Right ventricle myocardium superior (tissue), 1 donor: Measurements from ENCODE around the gene MGST3. TPM values are rescaled to one million over a fixed set of nuclear protein-coding genes. Genes with fewer than 3 reads are reported as not detected.
"Not testable (repeated sequence)": the region's sequence is repeated elsewhere in the genome, so short reads cannot be mapped to it uniquely, and the experiment has no call there.

Experiments used
- ATAC-seq: fragments of 200-7000 bp; cut with Tn5 transposase; one replicate; pipeline ENCODE4 v1.9.1; 2020; ENCODE audit warnings: mild to moderate bottlenecking; ENCODE audit not compliant: poor library complexity
- DNase-seq: peaks from one replicate; pipeline ENCODE4 v3.0.0-alpha.2; 2020
- intact Hi-C: fragments of 100-400 bp; cut with DNase I; formaldehyde crosslinking; loops from one replicate; pipeline ENCODE4 v1.11.2; 2022
- total RNA-seq: library from RNA; stranded (reverse); fragmentation: NEBNext Ultra II Directional; extraction: Animal tissue kit (Norgen Biotek cat#: 25700); gene quantifications from one replicate; pipeline ENCODE4 v1.2.1, GENCODE V29; 2021
- donor health status: DM: no; HTN: yes; CAD: no; lungs with severe emphysema.

The MGST3 gene
- total RNA-seq, 1 donor from 2014 or later, result 601 TPM

DNA sequence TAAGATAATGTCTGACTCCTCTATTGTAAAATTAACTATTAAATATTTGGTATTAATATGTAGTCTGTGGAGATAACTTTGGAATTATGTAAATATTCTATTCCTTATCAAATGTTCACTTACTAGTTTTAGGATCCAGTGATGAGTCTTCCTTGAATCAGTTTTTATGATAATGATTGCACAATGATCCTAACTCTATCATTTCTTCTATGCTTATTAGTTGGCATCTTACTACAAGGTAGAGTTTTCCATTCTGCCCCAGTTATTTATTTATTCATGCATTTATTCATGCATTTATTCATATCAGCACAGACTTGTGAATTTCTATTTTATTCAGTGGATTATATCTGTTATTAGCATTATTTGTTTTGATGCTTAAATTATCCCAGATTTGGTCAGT lies 7.4 kb upstream of the MGST3 start:
- intact Hi-C loops, result no loop called here
- no peak for ATAC-seq
- DNase-seq, result no peak

DNA sequence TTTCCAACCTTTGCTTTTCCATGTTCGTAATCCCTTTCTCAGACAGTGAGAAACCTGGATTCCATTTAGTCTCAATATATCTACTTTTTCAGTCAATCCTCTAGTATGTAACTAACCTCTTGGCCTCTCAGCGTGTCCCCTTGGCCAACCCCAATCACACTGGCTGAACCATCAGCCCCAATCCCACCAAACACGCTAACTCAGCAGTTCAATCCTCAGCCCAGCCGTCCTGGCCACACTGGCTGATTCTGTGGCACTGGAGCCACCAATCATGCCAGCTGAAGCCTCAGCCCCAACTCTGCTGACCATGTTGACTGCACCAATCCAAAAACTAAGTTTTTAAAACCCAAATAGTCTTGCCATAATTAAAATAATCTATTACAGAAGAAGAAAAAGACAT lies 6.6 kb upstream of the MGST3 start:
- intact Hi-C loops, result no loop called here
- DNase-seq (no peak), ATAC-seq (no peak)

DNA sequence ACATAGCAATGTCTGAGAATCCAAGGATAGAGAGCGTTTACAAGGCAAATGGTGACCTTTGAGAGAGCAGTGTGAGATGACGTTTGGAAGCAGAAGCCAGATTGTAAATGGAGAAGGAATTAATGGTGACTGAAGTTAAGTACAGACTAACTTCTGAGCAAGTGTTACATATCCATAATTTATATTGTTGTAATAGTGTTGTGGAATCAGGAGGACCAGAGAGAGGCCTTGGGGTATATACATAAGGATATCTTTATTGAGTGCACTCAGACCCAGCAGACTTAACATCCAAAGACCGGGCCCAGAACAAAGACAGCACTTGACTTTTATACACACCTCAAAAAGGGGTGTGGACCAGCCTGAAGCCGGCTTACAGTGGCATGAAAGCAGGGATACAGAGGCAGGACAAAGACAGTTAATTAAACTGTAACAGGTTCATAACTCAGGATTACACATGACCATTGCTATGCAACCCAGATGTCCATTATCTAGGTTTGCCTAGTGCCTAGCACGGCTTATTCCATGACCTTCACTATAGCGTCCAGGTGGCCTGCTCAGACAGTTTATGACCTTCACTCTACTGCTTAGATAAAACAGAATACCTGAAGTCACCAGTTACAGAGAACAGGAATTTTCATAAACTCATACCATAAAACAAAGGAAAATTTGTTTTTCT lies 2.7 kb upstream of the MGST3 start:
- DNase-seq, result no peak
- ATAC-seq, result no peak
- intact Hi-C loops, result no loop called here

DNA sequence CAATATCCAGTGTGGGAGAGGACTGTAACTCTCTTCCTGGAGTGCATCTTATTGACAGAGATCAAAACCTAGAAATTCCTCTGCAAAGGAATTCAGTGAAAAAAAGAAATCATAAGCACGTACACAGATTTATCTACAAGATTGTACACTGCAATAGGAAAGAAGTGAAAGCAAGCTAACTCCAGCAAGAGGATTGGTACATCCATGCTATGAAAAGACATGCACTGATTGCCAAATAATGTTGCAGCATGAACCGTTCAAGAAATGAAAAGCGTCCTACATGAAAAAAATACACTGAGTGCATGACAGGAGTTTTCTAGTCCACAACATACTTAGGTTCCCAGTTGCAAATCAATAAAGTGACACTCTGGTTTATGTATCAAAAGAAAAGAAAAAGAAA lies 1.9 kb upstream of the MGST3 start:
- ATAC-seq, result no peak
- intact Hi-C loops, result no loop called here

DNA sequence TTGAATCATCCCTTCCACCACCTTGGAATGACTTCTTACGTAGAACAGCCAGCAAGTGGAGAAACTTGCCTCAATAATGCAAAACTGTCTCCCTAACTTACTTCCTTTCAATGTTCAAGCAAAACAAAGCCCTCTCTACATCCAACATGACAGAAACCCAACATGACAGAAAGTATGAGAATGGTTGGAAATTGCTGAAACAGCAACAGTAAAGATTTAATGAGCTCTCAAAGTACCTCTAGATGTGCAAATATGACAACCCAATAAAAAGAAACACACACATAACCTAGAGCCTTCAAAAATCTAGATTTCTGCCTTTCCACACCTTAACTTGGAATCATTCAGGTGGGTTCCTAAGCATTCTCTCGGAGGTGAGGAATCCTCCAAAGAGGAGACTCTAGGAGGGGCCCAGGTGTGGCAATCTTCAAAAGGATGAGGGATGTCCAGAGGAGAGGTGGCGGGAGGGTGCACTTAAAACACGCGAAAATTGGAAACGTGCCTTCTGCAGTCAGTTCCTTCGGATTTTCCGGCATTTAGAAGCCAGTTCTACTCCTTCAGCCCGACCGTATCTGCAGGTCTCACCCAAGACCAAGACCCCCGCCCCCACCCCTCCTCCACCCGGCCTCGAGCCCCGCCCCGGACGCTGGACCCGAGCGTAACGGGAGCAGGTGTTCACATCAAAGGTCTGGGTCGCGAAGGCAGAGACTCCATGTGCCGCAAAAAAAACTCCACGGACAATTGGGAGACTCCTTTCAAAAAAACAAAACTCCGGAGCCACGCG lies 996 bp upstream of the MGST3 start:
- intact Hi-C loops, result no loop called here
- no peak for ATAC-seq
- DNase-seq, result no peak

More for the DNA sequence above, 1.9 kb upstream of the MGST3 start:
- DNase-seq, result no peak

DNA sequence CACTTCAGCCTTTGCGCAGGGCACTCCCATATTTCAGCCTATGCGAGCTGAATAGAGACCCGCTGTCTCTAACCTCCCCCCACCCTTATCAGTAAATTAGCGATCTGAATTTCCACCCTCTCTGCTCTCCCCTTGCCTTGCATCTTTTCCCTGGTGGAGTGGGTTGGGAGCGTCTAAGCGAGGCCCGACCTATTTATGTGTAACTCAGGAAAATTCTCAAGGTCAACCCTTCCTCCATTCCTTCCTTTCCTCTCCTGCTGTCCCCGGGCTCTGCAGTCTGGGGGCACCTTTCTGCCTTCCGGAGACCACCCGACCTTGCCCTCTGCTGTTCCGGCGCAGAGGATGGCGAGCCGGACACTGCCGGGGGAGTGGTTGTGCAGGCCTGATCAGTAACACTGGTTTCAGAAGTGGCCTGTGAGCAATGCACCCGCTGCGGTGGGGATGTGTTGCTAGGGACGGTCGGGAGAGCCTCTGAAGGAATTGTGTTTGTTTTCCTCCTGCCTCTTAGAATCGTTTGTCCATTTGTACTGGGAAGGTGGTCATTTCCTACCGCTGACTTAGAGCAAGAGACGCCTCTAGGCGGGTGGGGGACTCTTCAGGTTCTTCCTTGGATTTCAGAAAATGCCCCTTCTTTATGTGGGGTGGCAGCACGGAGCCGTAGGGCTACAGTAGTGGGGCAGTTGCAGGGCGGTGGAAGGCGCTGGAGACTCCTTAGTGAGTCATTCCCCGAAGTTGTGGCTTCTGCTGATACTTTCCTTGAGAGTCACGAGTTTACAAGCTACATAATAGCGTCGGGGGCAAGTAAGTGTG lies 513 bp downstream of the MGST3 start:
- intact Hi-C loops, result no loop called here
- DNase-seq, result peak; percentile 64
- peak; percentile 44 for ATAC-seq

DNA sequence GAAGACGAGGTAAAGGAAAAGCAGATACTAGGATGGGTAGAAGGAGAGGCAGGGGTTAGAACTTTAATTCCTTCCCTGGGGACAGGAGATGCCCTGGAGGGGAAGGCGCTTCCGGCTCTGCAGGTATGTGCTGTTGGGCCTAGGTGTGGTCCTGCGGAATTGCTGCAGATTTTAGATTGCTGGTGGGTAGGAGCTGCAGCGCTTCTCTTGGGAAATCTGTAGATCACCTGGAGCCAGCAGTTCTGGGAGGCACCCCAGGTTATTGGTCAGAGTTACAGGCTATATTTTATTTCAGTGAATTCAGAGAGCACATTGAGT lies 1.1 kb downstream of the MGST3 start:
- intact Hi-C loops, result no loop called here
- DNase-seq, result no peak
- ATAC-seq, result no peak

DNA sequence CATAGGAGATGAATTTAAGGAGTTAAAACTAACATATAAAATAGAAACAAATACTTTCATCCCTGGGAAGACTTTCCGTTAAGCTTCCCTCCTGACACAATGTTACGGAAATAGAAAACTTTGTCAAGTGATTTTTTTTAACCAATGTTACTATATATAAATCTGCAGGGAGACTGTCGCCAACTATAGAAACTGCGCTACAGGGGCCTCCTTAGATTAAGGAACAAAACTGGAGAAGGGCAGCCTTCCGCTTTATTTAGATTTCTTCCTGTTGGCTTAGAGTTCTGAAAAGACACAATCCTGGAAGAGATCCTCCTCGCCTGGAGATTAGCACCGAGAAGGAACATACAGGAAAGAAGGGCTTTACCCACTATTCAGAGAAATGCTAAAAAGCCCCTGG lies 1.5 kb downstream of the MGST3 start:
- DNase-seq, result no peak
- peak; percentile 34 for ATAC-seq
- intact Hi-C loops, result no loop called here

DNA sequence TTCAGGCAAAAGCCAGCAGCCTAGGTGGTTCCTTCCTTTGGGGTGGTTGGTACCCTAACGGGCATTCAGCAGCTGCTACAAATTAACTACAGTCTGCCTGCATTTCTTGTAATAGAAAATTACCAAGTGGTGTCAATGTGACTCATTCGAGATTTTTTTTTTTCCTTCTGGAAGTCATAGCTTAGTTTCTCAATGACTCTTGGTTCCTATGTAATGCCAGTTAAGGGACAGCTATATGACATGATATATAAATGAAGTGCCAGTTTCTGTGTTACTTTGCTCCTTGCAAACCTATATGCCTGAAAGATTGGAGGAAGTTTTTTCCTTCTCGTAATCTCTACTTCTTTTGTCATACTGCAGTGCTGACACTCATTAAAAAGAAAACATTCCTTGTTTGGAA lies 2.6 kb downstream of the MGST3 start:
- intact Hi-C loops, result no loop called here
- DNase-seq, result no peak
- ATAC-seq, result no peak

DNA sequence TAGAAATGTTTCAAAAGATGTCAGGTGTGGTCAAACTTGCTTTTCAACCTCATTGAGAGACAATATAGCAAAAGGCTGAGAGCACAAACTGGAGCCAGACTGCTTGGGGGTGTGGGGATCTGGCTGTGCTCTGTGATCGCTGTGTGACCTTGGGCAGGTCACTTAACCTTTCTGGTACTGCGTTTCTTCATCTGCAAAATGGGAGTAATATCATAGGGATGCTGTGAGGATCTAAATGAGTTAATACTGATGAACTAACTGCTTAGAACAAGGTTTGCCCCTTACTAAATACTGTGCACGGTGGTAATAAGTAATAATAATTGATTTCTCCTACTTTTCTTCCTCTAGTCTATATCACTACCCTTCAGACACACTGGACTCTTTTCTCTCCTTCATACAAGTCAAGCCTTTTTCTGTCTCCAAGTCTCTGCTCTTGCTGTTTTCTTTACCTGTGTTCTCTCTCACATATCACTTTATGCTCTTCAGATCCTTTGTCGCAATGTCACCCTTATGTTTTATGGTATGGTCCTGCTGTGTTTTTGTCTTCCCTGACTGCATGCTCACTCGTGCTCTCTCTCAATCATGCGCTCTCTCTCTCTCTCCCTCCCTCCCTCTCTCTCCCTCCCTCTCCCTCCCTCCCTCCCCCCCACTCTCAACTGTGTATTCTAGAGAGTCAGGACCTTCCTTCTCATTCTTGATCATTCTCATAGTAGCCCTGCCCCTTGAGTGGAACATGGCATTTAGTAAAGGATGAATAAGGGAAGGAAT lies 3.3 kb downstream of the MGST3 start:
- ATAC-seq (no peak), DNase-seq (no peak)
- intact Hi-C loops, result no loop called here

DNA sequence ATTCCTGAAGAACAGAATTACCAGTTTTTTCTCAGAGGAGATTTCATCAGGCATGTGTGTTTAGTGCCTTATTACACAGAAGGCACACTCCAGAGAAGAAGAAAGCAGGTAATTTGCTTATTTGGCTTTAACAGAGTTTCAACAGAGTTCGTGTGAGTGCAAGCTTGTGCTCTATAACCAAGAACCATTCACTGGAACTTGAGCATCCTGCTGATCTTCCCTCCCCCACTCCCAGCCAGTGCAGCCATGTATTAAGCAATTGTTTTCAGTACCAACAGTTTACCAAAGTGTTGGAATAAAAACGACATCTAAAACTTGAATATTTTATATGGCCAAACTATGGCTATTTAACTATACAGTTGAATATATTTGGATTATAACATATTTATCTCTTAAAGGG lies 4.3 kb downstream of the MGST3 start:
- DNase-seq (no peak), ATAC-seq (no peak)
- intact Hi-C loops, result no loop called here

DNA sequence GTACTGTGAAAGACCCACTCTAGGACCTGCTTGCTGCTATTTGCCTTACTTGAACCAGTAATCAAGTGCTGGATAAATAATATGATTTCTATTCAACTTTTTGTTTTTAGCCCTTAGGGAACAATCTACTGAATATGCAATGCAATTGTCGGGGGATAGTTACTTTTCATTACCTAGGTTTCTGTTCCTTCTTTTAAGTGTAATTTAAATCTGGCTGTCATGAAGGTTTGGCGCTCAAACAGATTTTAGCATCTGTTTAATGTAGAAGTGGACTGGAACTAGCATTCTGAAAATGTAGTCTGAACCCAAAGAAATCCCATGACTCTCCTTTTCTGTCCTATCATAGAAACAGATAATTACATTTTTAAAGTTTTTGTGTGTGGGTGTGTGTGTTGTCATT lies 4.8 kb downstream of the MGST3 start:
- intact Hi-C loops, result no loop called here
- no peak for ATAC-seq
- DNase-seq, result no peak

DNA sequence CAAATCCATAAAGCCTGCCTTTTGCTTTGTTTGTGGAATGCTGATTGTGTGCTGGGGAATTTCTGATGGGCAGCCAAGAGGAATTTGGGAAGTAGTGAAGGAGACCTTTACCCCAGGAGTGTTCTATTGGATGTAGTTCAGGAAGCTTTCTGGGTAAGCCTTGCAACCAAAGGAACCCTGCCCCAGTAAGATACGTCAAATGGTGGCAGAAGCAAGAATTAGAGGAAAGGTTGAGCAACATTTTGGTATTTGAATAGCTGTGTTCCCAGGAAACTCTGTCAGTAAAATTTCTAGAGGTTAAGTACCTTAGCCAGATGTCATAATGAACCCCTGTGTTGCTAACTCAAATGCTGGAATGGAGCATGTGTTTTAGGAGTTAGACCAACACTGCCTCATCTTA lies 6.4 kb downstream of the MGST3 start:
- DNase-seq (no peak), ATAC-seq (peak; percentile 58)
- intact Hi-C loops, result no loop called here

DNA sequence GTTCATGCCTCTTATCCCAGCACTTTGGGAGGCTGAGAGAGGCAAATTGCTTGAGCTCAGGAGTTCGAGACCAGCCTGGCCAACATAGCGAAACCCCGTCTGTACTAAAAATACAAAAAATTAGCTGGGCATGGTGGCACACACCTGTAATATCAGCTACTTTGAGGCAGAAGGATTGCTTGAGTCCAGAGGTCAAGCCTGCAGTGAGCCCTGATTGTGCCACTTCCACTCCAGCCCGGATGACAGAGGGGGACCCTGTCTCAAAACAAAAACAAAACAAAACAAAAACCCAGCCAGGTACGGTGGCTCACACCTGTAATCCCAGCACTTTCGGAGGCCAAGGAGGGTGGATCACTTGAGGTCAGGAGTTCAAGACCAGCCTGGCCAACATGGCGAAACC lies 7.2 kb downstream of the MGST3 start:
- DNase-seq, ATAC-seq, intact Hi-C loops: not testable (repeated sequence)

DNA sequence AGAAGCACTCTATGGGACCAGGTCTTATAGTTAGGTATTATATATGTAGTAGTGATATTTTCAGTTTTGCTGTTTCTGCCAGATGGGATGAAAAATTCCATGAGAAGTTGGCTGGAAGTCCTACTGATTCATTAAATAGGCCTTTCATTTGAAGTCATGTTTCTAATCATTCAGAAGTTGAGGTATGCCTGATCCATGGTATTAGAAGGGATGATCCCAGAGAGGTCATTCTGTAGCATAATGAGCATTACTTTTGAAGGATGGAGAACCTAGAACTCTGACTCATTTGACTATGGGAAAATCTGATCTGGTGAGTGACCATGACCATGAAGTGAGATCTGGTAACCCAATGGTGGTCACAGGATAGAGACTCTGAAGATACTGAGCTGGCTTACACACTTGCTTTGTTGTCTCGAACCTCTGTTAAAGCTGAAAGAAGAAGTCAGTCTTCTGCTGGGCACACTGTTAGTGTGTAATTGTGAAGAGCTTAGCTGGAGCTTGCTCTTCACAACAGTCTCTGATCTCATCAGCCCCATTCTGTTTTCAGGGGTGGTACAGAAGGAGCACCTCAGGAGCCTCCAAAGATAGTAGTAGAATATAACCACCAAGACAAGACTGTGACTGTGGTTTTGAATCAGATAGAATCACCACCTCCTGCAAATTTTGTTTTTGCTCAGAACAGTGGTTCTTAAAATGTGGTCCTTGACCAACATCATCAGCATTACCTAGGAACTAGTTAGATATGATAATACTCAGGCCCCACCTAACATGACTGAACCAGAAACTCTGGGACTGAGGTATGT lies 9.0 kb downstream of the MGST3 start:
- intact Hi-C loops, result no loop called here
- DNase-seq, result no peak
- ATAC-seq, result no peak

DNA sequence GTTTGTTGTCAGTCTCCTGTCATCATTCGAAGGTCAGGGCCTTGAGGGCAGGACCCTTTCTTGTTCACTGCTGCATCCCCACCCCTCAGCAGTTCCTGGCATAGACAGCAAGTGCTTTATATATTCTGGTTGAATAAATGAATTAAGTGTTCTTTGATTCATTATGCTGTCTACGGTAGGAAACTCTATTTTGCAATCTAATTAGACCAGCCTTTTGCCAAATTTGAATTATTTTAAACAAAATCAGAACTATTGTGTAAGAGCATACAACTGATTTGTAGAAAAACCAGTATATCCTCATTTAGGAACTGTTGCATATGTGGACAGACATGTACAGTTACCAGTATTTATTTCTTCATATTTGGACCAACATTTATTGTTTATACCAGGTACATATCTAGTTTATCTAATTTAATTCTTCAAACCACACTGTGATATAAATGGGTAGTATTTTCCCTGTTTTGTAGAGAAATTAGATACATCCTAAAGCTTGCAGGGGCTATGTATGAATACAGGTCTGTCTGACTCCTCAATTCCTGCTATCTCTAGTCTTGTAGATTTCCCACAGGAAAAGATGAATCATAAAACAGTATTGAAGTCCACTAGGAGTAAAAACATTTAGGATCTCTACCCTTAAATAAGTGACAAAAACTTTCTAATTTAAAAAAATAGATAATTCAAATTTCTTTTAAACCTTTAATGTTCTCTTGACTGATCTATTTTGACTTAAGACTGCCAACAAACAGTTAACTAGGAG lies 10.4 kb downstream of the MGST3 start:
- intact Hi-C loops, result no loop called here
- no peak for ATAC-seq

DNA sequence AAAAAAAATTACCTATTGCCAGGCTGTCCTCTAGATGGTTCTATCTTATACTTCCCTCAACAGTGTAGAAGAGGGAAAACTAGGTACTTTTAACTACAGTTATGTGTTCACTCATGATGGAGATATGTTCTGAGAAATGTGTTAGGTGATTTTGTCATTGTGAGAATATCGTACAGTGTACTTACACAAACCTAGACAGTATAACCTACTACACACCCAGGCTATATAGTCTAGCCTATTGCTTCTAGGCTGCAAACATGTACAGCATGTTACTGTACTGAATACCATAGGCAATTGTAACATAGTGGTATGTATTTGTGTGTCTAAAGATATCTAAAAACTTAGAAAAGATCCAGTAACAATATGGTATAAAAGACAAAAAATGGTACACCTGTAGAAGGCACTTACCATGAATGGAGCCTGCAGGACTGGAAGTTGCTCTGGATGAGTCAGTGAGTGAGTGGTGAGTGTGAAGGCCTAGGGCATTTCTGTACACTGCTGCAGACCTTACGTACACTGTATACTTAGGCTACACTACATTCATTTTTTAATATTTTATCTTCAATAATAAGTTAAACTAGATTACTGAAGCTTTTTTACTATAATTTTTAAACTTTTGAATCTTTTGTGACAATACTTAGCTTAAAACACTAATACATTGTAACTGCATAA lies 13.2 kb downstream of the MGST3 start:
- DNase-seq, result no peak
- intact Hi-C loops, result no loop called here
- no peak for ATAC-seq

More for the DNA sequence above, 10.4 kb downstream of the MGST3 start:
- no peak for DNase-seq
